Measurements from ENCODE around the gene CDKL5.

CDKL5 gene

DNA sequence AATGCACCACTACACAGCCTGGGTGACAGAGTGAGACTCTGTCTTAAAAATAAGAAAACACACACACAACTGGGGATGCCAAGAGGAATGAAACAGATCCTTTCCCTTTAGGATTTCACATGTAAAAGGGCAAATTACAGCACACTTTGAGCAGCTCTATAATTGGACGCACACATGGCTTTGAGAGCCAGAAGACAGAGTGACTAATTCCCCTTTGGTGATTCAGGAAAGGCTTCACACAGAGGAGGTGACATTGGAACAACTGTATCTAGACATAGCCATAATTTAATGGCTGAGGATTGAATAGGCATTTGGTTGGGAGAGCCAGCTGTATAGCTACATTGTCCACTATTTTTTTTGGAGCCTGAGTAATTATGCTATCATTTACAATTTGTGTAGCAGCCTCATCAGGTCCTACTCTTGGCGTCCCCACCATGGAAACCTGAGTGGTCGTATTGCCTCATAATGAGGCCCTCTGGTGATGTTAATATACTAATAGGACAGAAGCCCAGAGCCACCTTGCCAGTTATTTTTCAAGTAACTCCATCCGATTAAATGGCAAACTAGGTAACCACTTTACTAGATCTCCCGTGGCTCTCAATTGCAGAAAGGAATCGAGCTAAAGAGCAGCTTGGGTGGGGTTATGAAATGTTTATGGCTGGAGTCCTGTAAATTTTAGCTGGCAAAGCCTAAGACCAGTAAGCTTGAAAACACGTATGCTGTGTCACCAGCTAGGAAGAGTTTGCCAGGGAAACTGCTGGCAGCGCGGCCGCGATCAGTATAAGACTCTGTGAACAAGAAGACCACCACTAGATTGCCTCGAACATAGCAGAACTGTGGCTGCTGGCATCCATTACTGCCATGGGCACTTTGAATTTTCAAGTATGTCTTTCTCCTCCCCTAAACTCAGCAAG lies 273.6 kb downstream of the CDKL5 start:
- no peak for DNase-seq (ENCODE audit: low spot score)

GRCh38 chrX:18701621-18702361 lies 276.4 kb downstream of the CDKL5 start:
- DNase-seq (ENCODE audit: low spot score): no peak

- no peak for DNase-seq (ENCODE audit: low spot score)
Measured at GRCh38 chrX:18702362-18703195, 277.2 kb downstream of the CDKL5 start.
